Right cardiac atrium (tissue), 5 donors: ENCODE results near the gene NSDHL. TPM values are rescaled to one million over a fixed set of nuclear protein-coding genes. Genes with fewer than 3 reads are reported as not detected.
"Not testable (repeated sequence)": the region's sequence is repeated elsewhere in the genome, so short reads cannot be mapped to it uniquely, and the experiment has no call there.

Experiments used
- ATAC-seq, 2 donors: fragments of 200-7000 bp; cut with Tn5 transposase; one replicate each; pipeline versions ENCODE4 v1.8.0 to v1.9.1; 2020; ENCODE audit warnings: moderate library complexity in 2 of 2, mild to moderate bottlenecking in 1 of 2
- DNase-seq, 3 donors: peaks; one replicate each; pipeline ENCODE4 v3.0.0-alpha.2; 2020
- H3K27ac ChIP-seq: one replicate; pipeline ENCODE4 v1.5.1; 2013; ENCODE audit warnings: mild to moderate bottlenecking, low read length, control low read depth, moderate library complexity
- H3K27me3 ChIP-seq: one replicate; pipeline ENCODE4 v1.6.1; 2013; ENCODE audit not compliant: control insufficient read depth, insufficient read depth
- H3K4me1 ChIP-seq: one replicate; pipeline ENCODE4 v1.6.1; 2013; ENCODE audit warnings: low read length; ENCODE audit not compliant: control insufficient read depth, insufficient read depth
- H3K4me3 ChIP-seq: one replicate; pipeline ENCODE4 v1.5.1; 2013; ENCODE audit warnings: low read length, control low read depth
- H3K9me3 ChIP-seq: one replicate; pipeline ENCODE4 v1.6.1; 2013; ENCODE audit warnings: low read length; ENCODE audit not compliant: control insufficient read depth
- WGBS: extraction: QIAGEN DNeasy Blood & Tissue Kit; methylation state at CpG from one replicate; pipeline ENCODE4 v1.1.7; 2013; 5-methylcytosine and 5-hydroxymethylcytosine counted together
- intact Hi-C, 4 donors: fragments of 100-400 bp; cut with DNase I; formaldehyde crosslinking; loops; one replicate each; pipeline versions ENCODE4 v1.11.0 to v1.14.0; 2022 to 2023
- polyA plus RNA-seq: library from polyadenylated mRNA; stranded (reverse); fragments of 200-250 nt; gene quantifications from one replicate; pipeline ENCODE4 v1.2.3, GENCODE V29; 2013
- total RNA-seq, 4 donors: library from RNA; stranded (reverse); fragmentation: NEBNext Ultra II Directional; extraction: Animal tissue kit (Norgen Biotek cat#: 25700); gene quantifications; one replicate each; pipeline ENCODE4 v1.2.1, GENCODE V29; 2021
- donor health status: healthy with polysubstance abuse.
- donor health status: DM: no; HTN: yes; CAD: no.
- donor health status: DM: no; HTN: no; CAD: no.
- donor health status: DM: no; HTN: yes; CAD: no; lungs with severe emphysema.
- donor health status: DM: yes; HTN: yes; CAD: no.

NSDHL gene
- total and polyA plus RNA-seq, 5 donors, result 24.9 to 33.1 (median 30.7) TPM

- Histone ChIP-seq H3K27ac (no peak overlapping the region), H3K4me3 (no peak overlapping the region), H3K27me3 (no peaks in the 10 kb centered on the region), H3K4me1 (no peaks in the 10 kb centered on the region), H3K9me3 (no peaks in the 10 kb centered on the region)
- ATAC-seq, result no peak
- WGBS, result 90% methylated on average over 7 of the region's 7 CpGs
- intact Hi-C loops, result loop anchor here in 1 of 4 donors (5.0 to 10.0 kb wide), 2 partner anchors 182 to 1065 kb away; partner anchors contain the start of gene GABRQ
- DNase-seq, result no peak
Observed at GRCh38 chrX:152819732-152820131, 11.1 kb upstream of the NSDHL start.

GRCh38 chrX:152821145-152821765 is 9.6 kb upstream of the NSDHL start:
- Histone ChIP-seq H3K4me1 (no peaks in the 10 kb centered on the region), H3K27me3 (no peaks in the 10 kb centered on the region), H3K27ac (no peak overlapping the region), H3K4me3 (no peak overlapping the region), H3K9me3 (no peaks in the 10 kb centered on the region)
- ATAC-seq, result no peak
- WGBS, result 54% methylated on average over 3 of the region's 3 CpGs
- no peak for DNase-seq
- intact Hi-C loops, result no loop called here

GRCh38 chrX:152822383-152823086 is 8.3 kb upstream of the NSDHL start:
- Histone ChIP-seq H3K9me3 (no peaks in the 10 kb centered on the region), H3K4me3 (no peak overlapping the region), H3K27ac (no peak overlapping the region), H3K4me1 (no peaks in the 10 kb centered on the region), H3K27me3 (no peaks in the 10 kb centered on the region)
- WGBS, result 62% methylated on average over 6 of the region's 6 CpGs
- ATAC-seq, result no peak
- DNase-seq, result no peak
- intact Hi-C loops, result no loop called here

GRCh38 chrX:152823657-152824056 is 7.2 kb upstream of the NSDHL start:
- no peak for DNase-seq

GRCh38 chrX:152824841-152825374 is 6.0 kb upstream of the NSDHL start:
- intact Hi-C loops, result no loop called here
- H3K9me3 ChIP-seq, result no peaks in the 10 kb centered on the region
- DNase-seq, result no peak
- no peak overlapping the region for H3K27ac ChIP-seq
- no peak for ATAC-seq
- H3K4me1 ChIP-seq, result no peaks in the 10 kb centered on the region
- H3K27me3 ChIP-seq, result no peaks in the 10 kb centered on the region
- H3K4me3 ChIP-seq, result no peak overlapping the region
- 56% methylated on average over 7 of the region's 7 CpGs for WGBS

More at GRCh38 chrX:152823657-152824056, 7.2 kb upstream of the NSDHL start:
- WGBS, result 73% methylated on average over 6 of the region's 6 CpGs
- H3K4me1 ChIP-seq, result no peaks in the 10 kb centered on the region
- no peaks in the 10 kb centered on the region for H3K9me3 ChIP-seq
- ATAC-seq, result no peak
- no peak overlapping the region for H3K27ac ChIP-seq
- intact Hi-C loops, result no loop called here
- no peaks in the 10 kb centered on the region for H3K27me3 ChIP-seq
- H3K4me3 ChIP-seq, result no peak overlapping the region

- peak overlapping the region; percentile 79 for H3K27ac ChIP-seq
- no peaks in the 10 kb centered on the region for H3K9me3 ChIP-seq
- peak in 1 of 2 donors; percentile 6 for ATAC-seq
- peak overlapping the region; percentile 77 for H3K4me3 ChIP-seq
- H3K4me1 ChIP-seq, result no peaks in the 10 kb centered on the region
- DNase-seq, result no peak
- WGBS, result 3% methylated on average over 10 of the region's 10 CpGs
- H3K27me3 ChIP-seq, result no peaks in the 10 kb centered on the region
- intact Hi-C loops, result no loop called here
Observed at GRCh38 chrX:152831391-152831790, 528 bp downstream of the NSDHL start.

GRCh38 chrX:152832520-152832919 is 1.7 kb downstream of the NSDHL start:
- Histone ChIP-seq H3K4me1 (no peaks in the 10 kb centered on the region), H3K27ac (peak overlapping the region; percentile 79)
- ATAC-seq, result no peak

GRCh38 chrX:152833378-152833777 is 2.5 kb downstream of the NSDHL start:
- no peaks in the 10 kb centered on the region for H3K27me3 ChIP-seq
- intact Hi-C loops, result no loop called here
- WGBS, result 63% methylated on average over 4 of the region's 4 CpGs
- no peak overlapping the region for H3K4me3 ChIP-seq
- peak in 2 of 3 donors; percentile 45 to 47 for DNase-seq
- H3K9me3 ChIP-seq, result no peaks in the 10 kb centered on the region
- no peaks in the 10 kb centered on the region for H3K4me1 ChIP-seq
- ATAC-seq, result no peak
- H3K27ac ChIP-seq, result peak overlapping the region; percentile 83

More at GRCh38 chrX:152832520-152832919, 1.7 kb downstream of the NSDHL start:
- Histone ChIP-seq H3K9me3 (no peaks in the 10 kb centered on the region), H3K27me3 (no peaks in the 10 kb centered on the region), H3K4me3 (no peak overlapping the region)
- intact Hi-C loops, result no loop called here
- no peak for DNase-seq
- 94% methylated on average over 5 of the region's 5 CpGs for WGBS

- H3K27me3 ChIP-seq, ATAC-seq, H3K9me3 ChIP-seq, H3K4me3 ChIP-seq, H3K4me1 ChIP-seq, intact Hi-C loops, H3K27ac ChIP-seq, DNase-seq: not testable (repeated sequence)
- WGBS, result 100% methylated on average over 1 of the region's 1 CpG
Observed at GRCh38 chrX:152835470-152835869, 4.6 kb downstream of the NSDHL start.

- Histone ChIP-seq H3K27ac (peak overlapping the region; percentile 68), H3K4me3 (no peak overlapping the region), H3K4me1 (peaks cover 8% of the 10 kb centered on the region), H3K27me3 (no peaks in the 10 kb centered on the region), H3K9me3 (no peaks in the 10 kb centered on the region)
- intact Hi-C loops, result no loop called here
- no peak for DNase-seq
- 91% methylated on average over 10 of the region's 10 CpGs for WGBS
- ATAC-seq, result no peak
Observed at GRCh38 chrX:152842772-152843338, 12.0 kb downstream of the NSDHL start.

GRCh38 chrX:152843852-152844251 is 13.0 kb downstream of the NSDHL start:
- ATAC-seq (peak; percentile 86 to 92), DNase-seq (no peak)
- intact Hi-C loops, result no loop called here
- 54% methylated on average over 5 of the region's 5 CpGs for whole genome bisulfite sequencing
- no peaks in the 10 kb centered on the region for H3K27me3 ChIP-seq
- peak overlapping the region; percentile 68 for H3K27ac ChIP-seq
- H3K9me3 ChIP-seq, result no peaks in the 10 kb centered on the region
- H3K4me3 ChIP-seq, result no peak overlapping the region
- peaks cover 8% of the 10 kb centered on the region for H3K4me1 ChIP-seq
